ENCODE results near the gene TMEM141.

- TF ChIP-seq, protein P1, sequence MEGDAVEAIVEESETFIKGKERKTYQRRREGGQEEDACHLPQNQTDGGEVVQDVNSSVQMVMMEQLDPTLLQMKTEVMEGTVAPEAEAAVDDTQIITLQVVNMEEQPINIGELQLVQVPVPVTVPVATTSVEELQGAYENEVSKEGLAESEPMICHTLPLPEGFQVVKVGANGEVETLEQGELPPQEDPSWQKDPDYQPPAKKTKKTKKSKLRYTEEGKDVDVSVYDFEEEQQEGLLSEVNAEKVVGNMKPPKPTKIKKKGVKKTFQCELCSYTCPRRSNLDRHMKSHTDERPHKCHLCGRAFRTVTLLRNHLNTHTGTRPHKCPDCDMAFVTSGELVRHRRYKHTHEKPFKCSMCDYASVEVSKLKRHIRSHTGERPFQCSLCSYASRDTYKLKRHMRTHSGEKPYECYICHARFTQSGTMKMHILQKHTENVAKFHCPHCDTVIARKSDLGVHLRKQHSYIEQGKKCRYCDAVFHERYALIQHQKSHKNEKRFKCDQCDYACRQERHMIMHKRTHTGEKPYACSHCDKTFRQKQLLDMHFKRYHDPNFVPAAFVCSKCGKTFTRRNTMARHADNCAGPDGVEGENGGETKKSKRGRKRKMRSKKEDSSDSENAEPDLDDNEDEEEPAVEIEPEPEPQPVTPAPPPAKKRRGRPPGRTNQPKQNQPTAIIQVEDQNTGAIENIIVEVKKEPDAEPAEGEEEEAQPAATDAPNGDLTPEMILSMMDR (IDR thresholded peaks at IDR 0.05 in 4 of 5, conservative IDR thresholded peaks at IDR 0.05 in 1 of 5) = no peak
- no peak for TF ChIP-seq POLR2A (IDR thresholded peaks at IDR 0.05)
These were observed 35.8 kb downstream of the TMEM141 start for GRCh38 chr9:136826703-136827582.
